SH-SY5Y (cell line): Measurements from ENCODE around the gene MBP.

ENCODE experiments used
- GATA2 ChIP-seq: IDR thresholded peaks from 2 replicates; pipeline ENCODE4 v1.6.1; 2011; ENCODE audit warnings: mild to moderate bottlenecking, low read depth, low read length
- GATA3 ChIP-seq: IDR thresholded peaks from 2 replicates; pipeline ENCODE4 v1.6.1; 2011; ENCODE audit warnings: low read depth, mild to moderate bottlenecking, low read length, moderate library complexity

DNA sequence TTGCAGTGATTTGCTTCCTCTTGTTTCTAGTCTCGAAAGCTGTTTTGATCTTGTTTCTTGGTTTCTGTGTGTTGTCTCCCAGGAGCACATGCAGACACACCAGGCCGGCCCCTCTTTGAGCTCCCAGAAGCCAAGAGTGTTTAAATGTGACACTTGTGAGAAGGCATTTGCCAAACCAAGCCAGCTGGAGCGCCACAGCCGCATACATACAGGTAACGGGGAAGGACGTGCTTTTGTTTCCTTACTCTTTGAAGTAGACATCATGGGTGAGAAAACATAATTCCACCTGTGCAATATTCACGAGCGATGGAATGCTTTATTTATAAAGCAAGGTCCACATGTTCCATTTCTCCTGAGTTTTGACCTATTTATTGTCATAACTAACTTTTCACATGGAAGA, 173.0 kb downstream of the MBP start:
- TF ChIP-seq GATA3 (no peak), GATA2 (no peak)
